NCI-H2196 treated with DMSO at 0.1 percent for 48 hours (cell line): ENCODE data around the gene WWOX.
A peak's percentile ranks its signal among the peaks of the same experiment; 100 is the strongest.

ENCODE experiments used
- DNase-seq: peaks from one replicate; lab custom pipeline; 2025; ENCODE audit not compliant: unreplicated experiment; lab: John Stamatoyannopoulos, UW

Gene WWOX

GRCh38 chr16:78485917-78486257 lies 386.4 kb downstream of the WWOX start:
- no peak for DNase-seq

- no peak for DNase-seq
Observed at GRCh38 chr16:78487471-78487870, 388.0 kb downstream of the WWOX start.

DNA sequence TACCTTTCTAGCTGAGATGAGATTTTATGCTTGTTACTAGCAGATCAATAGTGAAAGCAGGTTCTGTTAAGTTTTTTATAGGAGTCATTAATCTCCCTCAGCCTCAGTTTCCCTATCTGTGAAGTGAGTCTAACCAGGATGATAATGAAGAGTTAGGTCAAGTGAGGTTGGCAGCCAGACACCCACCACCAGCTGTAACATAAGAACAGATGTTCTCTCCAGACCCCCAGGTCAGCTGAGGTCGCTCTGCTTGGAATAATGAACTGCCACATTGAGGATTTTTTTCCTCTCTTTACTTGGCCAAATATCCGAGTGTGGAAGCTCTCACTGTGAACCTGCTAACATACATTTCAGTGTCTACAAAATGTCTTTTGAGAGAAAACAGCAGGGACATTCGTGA lies 389.6 kb downstream of the WWOX start:
- DNase-seq, result no peak

GRCh38 chr16:78489631-78490030 lies 390.2 kb downstream of the WWOX start:
- no peak for DNase-seq

GRCh38 chr16:78490431-78490830 lies 391.0 kb downstream of the WWOX start:
- DNase-seq, result no peak

DNA sequence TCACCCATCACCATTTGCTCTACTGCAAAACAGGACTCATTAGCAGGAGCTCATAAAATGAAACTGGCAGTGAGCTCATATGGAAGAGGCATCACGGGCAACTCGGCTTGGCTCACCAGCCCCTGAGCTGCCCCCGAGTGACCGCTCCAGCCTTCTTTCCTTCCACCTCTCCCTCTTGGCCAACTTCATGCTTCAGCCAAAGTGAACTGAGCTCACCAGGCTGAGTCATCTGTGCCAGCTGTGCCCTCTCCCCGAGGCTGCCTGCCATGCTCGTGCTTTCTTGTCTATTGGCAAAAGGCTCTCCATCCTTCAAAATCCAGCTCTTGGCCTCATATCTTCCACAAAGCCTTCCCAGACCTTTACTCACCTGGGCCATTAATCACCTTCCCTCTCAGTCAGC lies 391.4 kb downstream of the WWOX start:
- DNase-seq, result no peak

DNA sequence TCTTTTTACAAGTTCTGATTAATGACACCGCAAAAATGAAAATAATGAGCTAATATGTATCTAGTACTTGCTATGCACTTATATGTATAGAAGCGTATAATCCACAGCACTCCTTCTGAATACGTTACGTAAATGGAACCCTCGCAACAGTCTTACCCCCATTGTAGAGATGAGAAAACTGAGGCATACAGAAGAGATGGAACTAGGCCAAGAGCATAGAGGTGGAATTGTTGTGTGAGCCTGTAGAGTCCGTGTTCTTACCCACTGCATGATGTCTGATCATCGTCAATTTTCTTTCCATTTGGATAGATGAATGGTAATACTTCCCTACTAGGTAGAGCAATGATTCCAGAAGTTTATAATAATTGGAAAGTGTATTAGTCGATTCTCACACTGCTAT lies 394.1 kb downstream of the WWOX start:
- no peak for DNase-seq

DNA sequence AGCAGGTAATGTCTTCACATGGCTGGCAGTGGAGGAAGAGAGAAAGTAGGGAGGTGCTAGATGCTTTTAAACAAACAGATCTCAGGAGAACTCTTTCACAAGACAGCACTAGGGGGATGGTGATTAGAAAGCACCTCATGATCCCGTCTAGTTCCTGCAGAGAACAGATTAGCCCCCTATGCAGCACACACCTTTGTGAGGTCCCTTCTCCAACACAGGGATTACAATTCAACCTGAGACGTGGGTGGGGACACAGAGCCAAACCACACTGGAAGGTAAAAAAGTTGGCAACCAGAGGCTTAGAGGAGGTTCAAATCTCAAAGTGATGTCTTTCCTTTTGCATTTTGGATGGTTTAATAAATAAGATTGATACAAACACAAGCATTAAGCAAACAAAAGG lies 394.7 kb downstream of the WWOX start:
- DNase-seq, result no peak

DNA sequence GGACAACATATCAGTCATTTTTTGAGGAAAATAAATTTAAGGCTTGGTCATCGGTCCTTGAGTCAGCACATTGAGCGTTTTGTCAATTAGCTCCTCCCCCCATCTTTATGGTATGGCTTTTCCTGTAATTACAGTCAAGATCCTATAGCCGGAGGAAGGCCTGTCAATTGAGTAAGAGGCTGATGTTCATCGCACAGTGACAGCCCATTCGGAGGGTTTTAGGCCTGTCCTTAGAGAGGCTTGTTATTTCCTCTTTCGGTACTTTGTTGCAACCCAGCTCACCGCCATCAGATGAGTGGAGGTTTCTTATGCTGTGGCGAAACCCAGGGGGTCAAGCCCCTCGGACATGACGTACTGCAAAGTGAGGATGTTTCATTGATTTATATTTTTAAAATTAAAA lies 395.2 kb downstream of the WWOX start:
- DNase-seq, result no peak

GRCh38 chr16:78496189-78496588 lies 396.7 kb downstream of the WWOX start:
- DNase-seq, result no peak

DNA sequence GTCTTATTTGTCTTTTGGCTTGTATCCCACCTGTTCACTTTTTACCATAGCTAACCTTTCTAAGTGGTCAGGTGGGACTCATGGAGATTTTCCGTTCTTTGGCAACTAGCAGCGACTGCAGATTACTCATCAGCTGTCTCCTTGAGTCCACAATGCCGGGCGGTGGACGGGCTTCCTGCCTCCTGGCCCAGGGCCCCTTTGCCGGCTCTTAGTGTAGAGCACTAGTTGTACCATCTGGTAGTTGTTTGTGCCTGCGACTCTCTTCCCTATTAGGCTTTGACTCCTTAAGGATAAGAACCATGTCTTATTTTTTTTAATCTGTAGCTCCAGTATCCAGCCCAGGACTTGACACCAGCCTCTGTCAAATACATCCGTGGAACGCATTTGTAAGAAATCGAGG lies 399.9 kb downstream of the WWOX start:
- no peak for DNase-seq

DNA sequence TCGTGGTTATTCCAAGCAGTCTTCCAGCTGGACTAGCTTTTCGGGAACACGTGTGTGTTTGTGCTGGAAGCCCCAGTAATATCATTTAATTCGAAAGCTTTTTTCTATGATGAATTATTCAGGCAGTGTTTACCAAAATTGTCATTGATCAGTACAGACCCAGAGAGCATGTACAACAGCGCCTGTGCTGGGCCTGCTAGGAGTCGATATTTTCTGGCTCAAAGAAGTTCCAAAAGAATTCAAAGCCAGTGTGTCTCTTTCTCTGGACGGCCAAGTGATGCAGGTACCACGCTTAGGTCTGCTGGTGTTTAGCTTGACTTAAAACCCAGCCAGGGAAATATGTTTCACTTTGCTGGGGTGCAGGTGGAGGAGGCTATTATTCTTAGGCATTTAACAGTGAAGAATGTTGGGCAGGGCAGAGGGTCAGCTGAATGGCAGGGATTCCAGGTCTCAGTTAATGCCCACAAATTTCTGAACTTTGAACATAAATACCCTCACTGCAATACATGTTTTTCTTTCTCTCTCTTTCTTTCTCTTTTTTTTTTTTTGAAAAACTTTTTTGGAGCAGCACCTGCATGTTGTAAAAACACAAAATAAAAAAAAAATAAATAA lies 401.3 kb downstream of the WWOX start:
- no peak for DNase-seq

- DNase-seq, result no peak
Observed at GRCh38 chr16:78501744-78502143, 402.3 kb downstream of the WWOX start.

DNA sequence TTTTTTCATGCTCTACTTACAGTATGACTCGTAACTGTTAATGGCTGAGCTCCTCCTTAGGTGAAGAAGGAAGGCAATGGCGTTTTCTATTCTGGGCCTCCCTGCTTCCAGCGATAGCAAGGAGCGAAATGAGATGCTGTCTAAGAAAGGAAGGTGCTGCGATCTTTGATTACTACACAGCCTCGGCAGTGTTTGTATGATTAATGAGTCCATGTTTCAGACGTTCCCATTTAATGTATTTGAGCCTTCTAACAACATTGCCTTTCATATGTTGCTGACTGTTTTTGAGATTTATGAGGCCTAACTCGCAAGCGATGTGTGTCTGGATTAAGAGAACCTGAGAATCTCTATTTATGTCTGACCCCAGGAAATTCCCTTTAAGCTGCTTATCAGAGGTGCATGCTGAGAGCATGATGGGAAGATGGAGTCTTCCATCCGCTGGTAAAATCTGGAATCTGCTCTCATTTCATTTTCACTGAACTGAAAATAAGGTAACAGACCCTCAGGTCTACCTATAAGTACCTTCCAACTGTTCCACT lies 403.4 kb downstream of the WWOX start:
- no peak for DNase-seq

DNA sequence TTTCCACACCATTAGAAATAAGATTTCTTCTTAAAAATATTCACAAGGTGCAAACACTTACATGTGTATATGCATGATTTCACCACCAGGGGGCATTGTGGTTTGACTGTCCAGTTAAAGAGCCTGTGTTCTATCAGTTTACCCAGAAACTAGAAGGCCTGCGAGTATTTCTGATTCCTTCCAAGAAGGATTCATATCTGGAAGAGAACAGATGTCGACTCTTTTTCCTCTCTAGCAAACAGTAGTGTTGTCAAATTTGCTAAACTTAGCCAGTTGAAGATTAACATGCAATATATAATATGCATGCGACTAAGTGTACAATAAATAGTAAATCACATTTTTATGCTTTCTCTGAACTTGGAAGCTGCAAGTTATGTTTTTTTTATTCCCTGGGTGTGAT lies 404.1 kb downstream of the WWOX start:
- DNase-seq, result peak; percentile 8

- no peak for DNase-seq
Observed at GRCh38 chr16:78504401-78504851, 405.0 kb downstream of the WWOX start.

DNA sequence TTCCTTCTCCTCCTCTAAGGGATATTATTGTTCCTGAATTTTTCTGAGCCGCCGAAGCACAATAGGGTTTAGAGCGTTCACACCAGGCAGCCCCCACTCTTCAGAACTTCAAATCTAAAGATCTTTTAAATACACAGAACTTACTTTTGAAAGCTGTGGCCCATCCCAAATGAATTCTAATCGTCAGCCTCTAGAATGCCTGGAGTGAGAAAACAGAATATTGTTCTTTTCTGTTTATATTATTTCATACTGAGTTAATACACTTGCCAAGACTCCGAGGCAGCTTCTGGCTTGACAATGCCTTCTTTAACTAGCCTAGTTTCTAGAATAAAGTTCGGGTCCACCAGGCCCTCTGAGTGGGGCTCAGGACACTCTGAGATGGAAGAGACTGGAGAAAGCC lies 405.6 kb downstream of the WWOX start:
- DNase-seq, result no peak

- no peak for DNase-seq
Observed at GRCh38 chr16:78505544-78506366, 406.3 kb downstream of the WWOX start.

GRCh38 chr16:78506367-78507193 lies 407.1 kb downstream of the WWOX start:
- no peak for DNase-seq

DNA sequence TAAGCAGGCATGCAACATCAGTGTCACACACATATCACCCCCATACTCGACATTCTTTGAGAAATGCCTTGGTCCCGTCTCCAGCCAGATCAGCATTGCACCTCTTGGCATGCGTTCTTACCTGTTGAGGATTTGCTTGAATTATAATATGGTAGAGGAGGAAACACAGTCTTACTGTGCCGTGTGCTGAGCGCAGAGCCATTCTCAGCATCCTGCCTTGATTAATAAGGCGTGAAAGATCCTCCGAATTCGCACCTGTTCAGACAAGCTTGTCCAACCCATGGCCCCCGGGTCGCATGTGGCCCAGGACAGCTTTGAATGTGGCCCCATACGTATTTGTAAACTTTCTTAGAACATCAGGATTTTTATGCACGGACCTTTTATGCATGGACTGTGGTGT lies 408.1 kb downstream of the WWOX start:
- no peak for DNase-seq

- no peak for DNase-seq
Observed at GRCh38 chr16:78509965-78510364, 410.5 kb downstream of the WWOX start.

GRCh38 chr16:78510496-78510895 lies 411.0 kb downstream of the WWOX start:
- DNase-seq, result no peak
